Measurements from ENCODE around the gene PARK7. TPM values are rescaled to one million over a fixed set of nuclear protein-coding genes. Genes with fewer than 3 reads are reported as not detected.
"Not testable (repeated sequence)": the region's sequence is repeated elsewhere in the genome, so short reads cannot be mapped to it uniquely, and the experiment has no call there.

The PARK7 gene
- total RNA-seq, 4 donors from 2014 or later = 91.7 to 176 (median 166) TPM

DNA sequence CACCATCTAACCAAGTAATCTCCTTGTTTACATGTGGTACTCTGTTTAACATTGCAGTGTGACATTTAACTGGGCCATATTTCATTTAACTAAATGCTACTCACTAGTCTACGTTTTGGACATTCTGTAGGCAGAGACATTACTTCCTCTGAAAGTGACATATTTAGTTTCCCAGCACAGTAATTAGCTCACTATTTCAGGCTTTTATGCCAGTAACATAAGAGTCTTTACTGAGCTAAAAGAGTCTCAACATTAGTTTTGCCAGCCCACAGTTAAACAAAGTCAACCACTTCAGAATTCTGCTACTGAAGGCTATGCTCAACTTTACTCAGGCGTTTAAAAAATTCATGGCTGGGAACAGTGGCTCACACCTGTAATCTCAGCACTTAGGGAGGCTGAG, 18.3 kb upstream of the PARK7 start:
- intact Hi-C loops (cut with DNase I; ENCODE audit: low total_unique reads) = no loop called here
- Histone ChIP-seq H3K27ac (no peak overlapping the region), H3K9me3 (no peaks in the 10 kb centered on the region), H3K27me3 (no peaks in the 10 kb centered on the region), H3K4me3 (no peak overlapping the region), H3K36me3 (no peaks in the 10 kb centered on the region), H3K4me1 (no peaks in the 10 kb centered on the region)
- no peak for DNase-seq
- TF ChIP-seq POLR2A (IDR thresholded peaks at IDR 0.05) = no peak
- TF ChIP-seq, protein P1, sequence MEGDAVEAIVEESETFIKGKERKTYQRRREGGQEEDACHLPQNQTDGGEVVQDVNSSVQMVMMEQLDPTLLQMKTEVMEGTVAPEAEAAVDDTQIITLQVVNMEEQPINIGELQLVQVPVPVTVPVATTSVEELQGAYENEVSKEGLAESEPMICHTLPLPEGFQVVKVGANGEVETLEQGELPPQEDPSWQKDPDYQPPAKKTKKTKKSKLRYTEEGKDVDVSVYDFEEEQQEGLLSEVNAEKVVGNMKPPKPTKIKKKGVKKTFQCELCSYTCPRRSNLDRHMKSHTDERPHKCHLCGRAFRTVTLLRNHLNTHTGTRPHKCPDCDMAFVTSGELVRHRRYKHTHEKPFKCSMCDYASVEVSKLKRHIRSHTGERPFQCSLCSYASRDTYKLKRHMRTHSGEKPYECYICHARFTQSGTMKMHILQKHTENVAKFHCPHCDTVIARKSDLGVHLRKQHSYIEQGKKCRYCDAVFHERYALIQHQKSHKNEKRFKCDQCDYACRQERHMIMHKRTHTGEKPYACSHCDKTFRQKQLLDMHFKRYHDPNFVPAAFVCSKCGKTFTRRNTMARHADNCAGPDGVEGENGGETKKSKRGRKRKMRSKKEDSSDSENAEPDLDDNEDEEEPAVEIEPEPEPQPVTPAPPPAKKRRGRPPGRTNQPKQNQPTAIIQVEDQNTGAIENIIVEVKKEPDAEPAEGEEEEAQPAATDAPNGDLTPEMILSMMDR (IDR thresholded peaks at IDR 0.05) = no peak

DNA sequence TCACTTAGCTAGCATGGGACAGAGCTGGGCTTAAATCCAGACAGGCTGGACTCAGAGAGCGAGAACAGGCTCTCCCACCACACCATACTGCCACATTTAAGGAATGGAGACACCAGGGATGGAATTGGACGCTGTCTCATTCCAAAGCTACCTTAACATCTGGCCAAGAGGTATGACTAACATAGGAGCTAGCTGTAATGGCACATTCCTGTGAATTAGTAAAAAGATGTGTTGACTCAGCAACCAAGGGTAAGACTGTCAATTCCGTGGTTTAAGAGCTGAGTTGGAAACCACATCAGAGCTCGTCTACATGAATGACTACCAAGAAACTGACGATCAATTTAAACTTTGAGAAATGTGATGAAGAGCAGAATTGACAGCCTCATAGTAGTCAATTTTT, 12.6 kb upstream of the PARK7 start:
- intact Hi-C loops (cut with DNase I; ENCODE audit: low total_unique reads) = no loop called here
- Histone ChIP-seq H3K4me3 (no peak overlapping the region), H3K36me3 (no peaks in the 10 kb centered on the region), H3K27ac (no peak overlapping the region), H3K4me1 (no peaks in the 10 kb centered on the region), H3K9me3 (no peaks in the 10 kb centered on the region), H3K27me3 (no peaks in the 10 kb centered on the region)
- TF ChIP-seq, protein P1 (IDR thresholded peaks at IDR 0.05) = no peak
- TF ChIP-seq POLR2A (IDR thresholded peaks at IDR 0.05) = no peak
- DNase-seq = no peak

DNA sequence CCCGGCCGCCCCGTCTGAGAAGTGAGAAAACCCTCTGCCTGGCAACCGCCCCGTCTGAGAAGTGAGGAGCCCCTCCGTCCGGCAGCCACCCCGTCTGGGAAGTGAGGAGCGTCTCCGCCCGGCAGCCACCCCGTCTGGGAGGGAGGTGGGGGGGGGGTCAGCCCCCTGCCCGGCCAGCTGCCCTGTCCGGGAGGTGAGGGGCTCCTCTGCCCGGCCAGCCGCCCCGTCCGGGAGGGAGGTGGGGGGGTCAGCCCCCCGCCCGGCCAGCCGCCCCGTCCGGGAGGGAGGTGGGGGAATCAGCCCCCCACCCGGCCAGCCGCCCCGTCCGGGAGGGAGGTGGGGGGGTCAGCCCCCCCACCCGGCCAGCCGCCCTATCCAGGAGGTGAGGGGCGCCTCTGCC, 8.7 kb upstream of the PARK7 start:
- H3K4me1 ChIP-seq; DNase-seq; H3K36me3 ChIP-seq; intact Hi-C loops (cut with DNase I; ENCODE audit: low total_unique reads); H3K4me3 ChIP-seq; H3K27ac ChIP-seq; H3K27me3 ChIP-seq; H3K9me3 ChIP-seq: not testable (repeated sequence)

DNA sequence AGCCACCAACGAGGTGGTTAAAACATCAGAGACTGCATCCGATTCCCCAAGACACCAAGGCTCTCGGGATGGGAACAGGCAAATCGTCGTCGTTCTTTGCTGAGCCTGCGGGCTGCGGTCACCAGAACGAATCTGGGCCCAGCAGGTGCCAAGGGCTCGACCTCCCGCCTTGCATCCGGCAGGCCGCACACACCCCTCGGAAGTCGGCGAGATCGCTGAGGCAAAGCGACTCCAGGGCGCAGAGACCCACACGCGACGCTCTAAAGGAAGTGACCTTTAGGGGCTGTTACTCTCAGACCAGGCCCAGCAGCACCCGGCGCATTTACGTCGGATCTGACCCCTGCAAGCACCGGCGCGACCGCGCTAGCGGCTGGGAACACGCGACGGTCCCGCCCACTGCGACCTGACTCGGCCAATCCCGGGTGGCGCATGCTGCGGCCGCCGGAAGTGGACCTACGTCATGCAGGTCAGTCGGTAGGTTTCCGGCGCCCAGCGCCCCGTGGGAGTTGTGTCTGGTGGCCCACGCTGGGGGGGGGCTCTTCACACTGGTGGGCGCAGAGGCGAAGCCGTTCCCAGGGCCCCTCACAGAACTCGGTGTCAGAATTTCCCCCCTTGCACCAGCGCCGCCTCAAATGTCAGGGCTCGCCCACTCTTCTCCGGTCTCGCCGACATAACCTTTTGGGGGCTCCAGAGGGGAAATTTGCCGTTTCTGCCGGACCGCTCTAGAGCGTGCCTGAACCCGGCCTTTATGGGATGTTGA, 7.5 kb upstream of the PARK7 start:
- Histone ChIP-seq H3K27ac (peak overlapping the region; percentile 79 to 85), H3K4me1 (no peaks in the 10 kb centered on the region), H3K9me3 (no peaks in the 10 kb centered on the region), H3K36me3 (no peaks in the 10 kb centered on the region), H3K27me3 (no peaks in the 10 kb centered on the region), H3K4me3 (peak overlapping the region; percentile 54 to 79)
- DNase-seq = peak; percentile 93
- intact Hi-C loops (cut with DNase I; ENCODE audit: low total_unique reads) = no loop called here
- TF ChIP-seq POLR2A (IDR thresholded peaks at IDR 0.05) = peak; percentile 70 to 76
- TF ChIP-seq, protein P1 (IDR thresholded peaks at IDR 0.05) = peak in 1 of 4 experiments; percentile 3

DNA sequence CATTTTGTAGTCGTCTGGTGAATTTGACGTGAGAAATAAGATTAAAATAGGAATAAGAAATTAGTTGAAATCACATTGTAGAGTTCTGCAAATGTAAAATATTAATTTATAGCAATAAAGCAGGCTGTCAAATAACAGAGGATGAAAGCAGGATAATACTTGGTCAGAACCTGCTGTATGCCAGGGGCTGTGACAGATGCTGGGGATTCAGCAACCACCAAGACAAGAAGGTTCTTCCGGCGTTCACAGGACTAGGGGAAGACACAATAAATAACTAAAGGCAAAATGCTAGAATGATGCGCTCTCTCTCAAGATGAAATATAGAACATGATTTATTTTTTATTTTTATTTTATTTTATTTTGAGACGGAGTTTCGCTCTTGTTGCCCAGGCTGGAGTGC, 6.8 kb upstream of the PARK7 start:
- Histone ChIP-seq H3K27ac (peak overlapping the region; percentile 79 to 85), H3K36me3 (no peaks in the 10 kb centered on the region), H3K4me1 (no peaks in the 10 kb centered on the region), H3K4me3 (peak overlapping the region; percentile 54 to 79), H3K27me3 (no peaks in the 10 kb centered on the region), H3K9me3 (no peaks in the 10 kb centered on the region)
- intact Hi-C loops (cut with DNase I; ENCODE audit: low total_unique reads) = no loop called here
- TF ChIP-seq, protein P1 (IDR thresholded peaks at IDR 0.05) = no peak
- TF ChIP-seq POLR2A (IDR thresholded peaks at IDR 0.05) = no peak
- no peak for DNase-seq

Measured in uterus (tissue), 4 donors.